Stimulated activated memory B cell treated with anti-CD40 and anti-IgM and Interleukin-4, amounts not matched to agents 10 μg/mL and 1 μg/mL and 100 μg/mL, for 72 hours (primary cell): Measurements from ENCODE around the gene NOXRED1.

Experiments used
- ATAC-seq: fragments of 150-1000 bp; cut with Tn5 transposase; 2 replicates; pipeline ENCODE4 v1.10.0; 2021
- H3K27ac Mint-ChIP-seq: one replicate; pipeline ENCODE4 v1.8.0; 2022; ENCODE audit warnings: mild to moderate bottlenecking, mixed read lengths
- H3K27me3 Mint-ChIP-seq: one replicate; pipeline ENCODE4 v1.8.0; 2022; ENCODE audit warnings: mixed read lengths
- H3K36me3 Mint-ChIP-seq: one replicate; pipeline ENCODE4 v1.8.0; 2022; ENCODE audit warnings: mixed read lengths
- H3K4me1 Mint-ChIP-seq: one replicate; pipeline ENCODE4 v1.8.0; 2022; ENCODE audit warnings: mixed read lengths
- H3K4me3 Mint-ChIP-seq: one replicate; pipeline ENCODE4 v1.8.0; 2022; ENCODE audit warnings: mild to moderate bottlenecking, moderate library complexity, mixed read lengths
- H3K9me3 Mint-ChIP-seq: one replicate; pipeline ENCODE4 v1.8.0; 2022; ENCODE audit warnings: mixed read lengths

The NOXRED1 gene, protein sequence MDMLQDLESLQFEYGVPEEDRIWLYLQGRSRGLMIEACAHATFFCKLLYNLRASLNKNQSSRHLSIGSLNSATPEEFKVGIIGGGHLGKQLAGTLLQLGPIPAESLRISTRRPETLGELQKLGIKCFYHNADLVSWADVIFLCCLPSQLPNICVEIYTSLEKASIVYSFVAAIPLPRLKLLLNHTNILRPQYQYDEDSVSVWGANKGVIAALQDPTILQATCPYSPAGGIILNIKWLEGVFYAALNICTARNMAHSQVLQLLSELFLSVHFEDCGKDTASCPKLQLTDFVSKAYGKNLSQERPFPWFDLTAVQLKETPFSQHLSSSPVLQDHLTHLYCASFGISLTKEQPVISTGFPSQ

DNA sequence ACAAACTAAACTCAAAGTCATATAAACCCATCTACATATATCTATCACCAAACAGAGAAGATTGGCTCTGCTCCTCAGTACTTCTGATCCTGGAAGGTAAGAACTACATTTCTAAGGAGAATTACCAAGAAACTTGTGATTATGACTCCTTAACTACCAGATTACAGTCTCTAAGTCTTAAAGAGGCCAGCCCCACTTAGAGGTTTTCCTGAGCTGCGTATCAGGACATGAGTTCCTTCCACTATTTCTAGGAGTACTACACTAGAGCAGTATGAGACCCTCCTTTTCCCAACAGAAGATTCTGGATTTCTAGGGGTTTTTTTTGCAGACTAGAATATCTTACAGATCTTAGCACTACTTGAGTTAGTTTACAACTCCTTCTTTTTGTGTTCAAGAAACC is at the start of gene NOXRED1:
NOXRED1 (minus strand) TSS at position 101 of the 400 bp plus-strand sequence. CDS start 634 bp downstream, outside the sequence.
- Mint-ChIP-seq H3K36me3 (peaks cover 82% of the 10 kb centered on the region), H3K4me3 (no peak within 1 kb of the TSS), H3K27ac (no peak within 1 kb of the TSS), H3K9me3 (peaks cover 6% of the 10 kb centered on the region), H3K4me1 (no peaks in the 10 kb centered on the region), H3K27me3 (no peaks in the 10 kb centered on the region)
- ATAC-seq, result no peak

DNA sequence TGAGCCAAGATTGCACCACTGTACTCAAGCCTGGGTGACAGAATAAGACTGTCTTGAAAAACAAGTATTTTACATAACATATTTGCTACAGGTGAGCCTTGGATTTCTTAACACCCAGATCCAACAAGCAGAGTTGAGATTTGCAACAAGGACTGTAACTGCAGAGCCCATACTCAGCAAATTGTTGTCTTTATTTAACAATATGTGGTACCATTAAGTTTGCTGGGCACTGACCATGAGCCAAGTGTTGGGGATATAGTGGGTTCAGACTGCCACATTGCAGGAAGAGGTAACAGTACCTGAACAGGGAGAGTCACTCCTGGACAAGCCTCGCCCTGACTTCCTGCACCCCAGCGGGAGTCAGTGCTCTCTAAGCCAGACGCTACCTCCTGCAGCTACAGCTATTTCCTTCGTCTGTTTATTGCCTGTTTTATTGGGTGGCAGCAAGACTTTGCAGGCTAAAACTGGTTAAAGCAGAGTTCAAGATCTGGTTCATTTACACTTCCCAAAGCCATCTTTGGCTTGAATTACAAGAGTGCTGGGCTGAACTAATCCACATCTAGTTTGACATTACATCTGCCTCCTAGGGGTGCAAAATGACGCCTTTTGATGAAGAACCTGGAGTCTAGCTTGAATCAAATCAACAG is 47.0 kb upstream of the NOXRED1 start:
- no peaks in the 10 kb centered on the region for H3K4me1 Mint-ChIP-seq
- ATAC-seq, result no peak
- no peaks in the 10 kb centered on the region for H3K9me3 Mint-ChIP-seq
- no peaks in the 10 kb centered on the region for H3K27me3 Mint-ChIP-seq
- peaks cover 25% of the 10 kb centered on the region for H3K36me3 Mint-ChIP-seq
- no peak overlapping the region for H3K4me3 Mint-ChIP-seq
- no peak overlapping the region for H3K27ac Mint-ChIP-seq

DNA sequence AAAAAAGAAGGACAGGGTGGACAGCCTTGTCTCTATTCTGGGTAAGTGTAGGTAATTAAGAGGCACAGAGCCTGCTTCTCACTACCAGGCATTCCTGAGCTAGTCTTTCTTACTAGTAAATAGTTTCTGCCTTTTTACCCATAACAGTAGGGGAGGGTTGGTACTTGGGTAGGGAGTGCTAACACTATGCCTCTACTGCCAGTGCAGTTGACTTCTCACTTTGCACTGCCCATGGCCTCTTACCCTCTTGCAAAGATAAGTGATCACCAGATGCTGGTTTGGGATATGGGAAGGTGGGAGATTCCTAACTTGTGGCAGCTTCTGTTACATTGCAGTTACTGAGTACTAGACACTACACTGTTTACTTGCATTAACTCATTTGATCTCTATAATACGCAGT is 46.2 kb upstream of the NOXRED1 start:
- Mint-ChIP-seq H3K4me1 (no peaks in the 10 kb centered on the region), H3K9me3 (no peaks in the 10 kb centered on the region), H3K27ac (no peak overlapping the region), H3K4me3 (no peak overlapping the region), H3K36me3 (peaks cover 32% of the 10 kb centered on the region), H3K27me3 (no peaks in the 10 kb centered on the region)
- no peak for ATAC-seq

DNA sequence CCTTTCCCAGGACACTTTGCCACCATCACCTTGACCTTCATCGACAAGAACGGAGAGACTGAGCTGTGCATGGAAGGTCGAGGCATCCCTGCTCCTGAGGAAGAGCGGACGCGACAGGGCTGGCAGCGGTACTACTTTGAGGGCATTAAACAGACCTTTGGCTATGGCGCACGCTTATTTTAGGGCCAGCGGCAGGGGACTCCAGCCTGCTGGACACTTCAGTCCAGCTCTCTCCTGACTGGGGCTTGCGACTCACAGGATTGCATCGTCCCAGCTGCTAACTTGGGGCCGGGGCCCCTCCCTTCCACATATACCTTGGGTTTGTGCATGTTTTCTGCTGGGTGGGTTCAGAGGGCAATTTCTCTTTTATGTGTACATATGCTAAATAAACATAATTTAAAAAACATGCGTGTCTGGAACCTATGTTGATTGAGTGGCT is 45.8 kb upstream of the NOXRED1 start:
- Mint-ChIP-seq H3K9me3 (no peaks in the 10 kb centered on the region), H3K4me1 (no peaks in the 10 kb centered on the region), H3K36me3 (peaks cover 32% of the 10 kb centered on the region), H3K27ac (no peak overlapping the region), H3K4me3 (no peak overlapping the region), H3K27me3 (no peaks in the 10 kb centered on the region)
- ATAC-seq, result no peak

DNA sequence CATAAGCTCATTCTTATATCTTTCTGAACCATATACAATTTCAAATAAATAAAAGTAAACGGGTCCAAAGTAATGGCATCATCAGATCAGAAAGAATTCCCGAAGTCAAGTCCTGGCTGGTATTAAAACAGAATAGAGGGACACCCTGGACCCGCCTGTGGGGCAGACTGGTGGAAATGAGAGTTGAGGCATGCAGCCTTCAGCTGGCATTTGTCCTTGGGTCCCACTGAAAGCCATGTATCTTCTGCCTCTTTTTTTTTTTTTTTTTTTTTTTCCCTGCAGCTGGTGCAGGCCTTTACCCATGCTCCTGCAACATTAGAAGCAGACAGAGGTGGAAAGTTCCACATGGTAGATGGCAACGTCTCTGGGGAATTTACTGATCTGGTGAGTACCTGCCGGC is 44.5 kb upstream of the NOXRED1 start:
- no peak overlapping the region for H3K4me3 Mint-ChIP-seq
- H3K4me1 Mint-ChIP-seq, result no peaks in the 10 kb centered on the region
- peaks cover 35% of the 10 kb centered on the region for H3K36me3 Mint-ChIP-seq
- no peak for ATAC-seq
- no peaks in the 10 kb centered on the region for H3K9me3 Mint-ChIP-seq
- no peaks in the 10 kb centered on the region for H3K27me3 Mint-ChIP-seq
- no peak overlapping the region for H3K27ac Mint-ChIP-seq

DNA sequence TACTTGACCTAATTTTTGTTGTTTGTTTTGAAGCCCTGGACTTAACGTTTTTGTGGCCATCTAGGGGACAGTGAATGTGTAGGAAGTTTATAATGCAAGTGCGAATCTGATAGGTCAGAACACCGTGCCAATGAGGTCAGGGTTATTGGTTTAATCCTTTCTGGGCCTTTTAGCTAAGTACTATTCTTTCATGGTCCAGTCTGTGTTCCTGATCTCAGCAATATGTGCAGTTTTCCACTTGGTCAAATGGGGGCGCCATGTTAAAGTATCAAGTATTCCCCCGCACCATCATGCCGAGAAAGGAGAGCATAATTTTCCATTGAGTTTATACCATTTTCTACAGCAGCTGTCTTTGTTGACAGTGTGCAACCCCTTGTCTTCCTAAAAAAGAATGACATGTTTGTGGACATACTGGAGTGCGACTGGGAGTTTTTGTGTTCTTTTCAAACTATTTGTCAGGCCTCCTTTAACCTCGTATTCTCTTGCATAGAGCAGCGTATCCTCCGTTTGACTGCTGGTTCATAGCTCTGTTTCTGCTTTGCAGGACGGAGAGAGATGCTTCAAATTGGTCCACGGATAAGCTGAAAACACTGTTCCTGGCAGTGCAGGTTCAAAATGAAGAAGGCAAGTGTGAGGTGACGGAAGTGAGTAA is 35.9 kb upstream of the NOXRED1 start:
- H3K36me3 Mint-ChIP-seq, result peaks cover 35% of the 10 kb centered on the region
- peaks cover 32% of the 10 kb centered on the region for H3K4me1 Mint-ChIP-seq
- no peak for ATAC-seq
- no peaks in the 10 kb centered on the region for H3K9me3 Mint-ChIP-seq
- H3K27me3 Mint-ChIP-seq, result no peaks in the 10 kb centered on the region
- H3K4me3 Mint-ChIP-seq, result peak overlapping the region; percentile 100
- peak overlapping the region; percentile 97 for H3K27ac Mint-ChIP-seq

DNA sequence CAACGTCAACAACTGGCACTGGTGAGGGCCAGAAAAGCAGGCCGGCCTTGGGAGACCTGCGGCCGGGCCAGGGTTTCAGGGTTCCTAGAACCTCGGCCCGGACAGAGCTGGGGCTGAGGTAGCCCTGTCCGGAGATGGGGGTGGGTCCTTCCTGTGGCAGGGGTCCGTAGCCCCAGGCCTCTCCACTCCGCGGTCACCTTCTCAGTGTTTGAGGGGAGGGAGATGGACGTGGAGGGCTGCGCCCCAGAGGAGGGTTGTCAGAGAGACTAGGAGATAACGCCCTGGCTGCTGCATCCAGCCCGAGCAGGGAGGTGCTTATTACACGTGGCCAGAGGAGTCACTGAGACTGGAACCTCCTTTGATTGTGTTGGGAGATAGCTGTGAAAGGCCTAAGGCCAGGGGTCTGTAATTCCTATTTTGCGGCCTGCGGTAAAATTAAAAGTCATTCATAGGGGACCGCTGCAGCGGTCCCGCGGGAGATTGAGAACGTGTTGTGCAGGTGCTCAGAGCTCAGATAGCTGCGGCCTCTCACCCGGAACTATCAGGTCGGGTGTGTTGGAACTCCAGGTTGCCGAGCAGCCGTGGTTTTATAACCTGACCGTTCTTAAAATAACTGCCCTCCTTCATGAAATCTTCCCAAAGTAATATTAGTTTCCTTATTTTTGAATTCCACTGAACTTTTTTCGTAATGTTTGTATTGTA is 35.1 kb upstream of the NOXRED1 start:
- H3K36me3 Mint-ChIP-seq, result peaks cover 35% of the 10 kb centered on the region
- no peaks in the 10 kb centered on the region for H3K27me3 Mint-ChIP-seq

DNA sequence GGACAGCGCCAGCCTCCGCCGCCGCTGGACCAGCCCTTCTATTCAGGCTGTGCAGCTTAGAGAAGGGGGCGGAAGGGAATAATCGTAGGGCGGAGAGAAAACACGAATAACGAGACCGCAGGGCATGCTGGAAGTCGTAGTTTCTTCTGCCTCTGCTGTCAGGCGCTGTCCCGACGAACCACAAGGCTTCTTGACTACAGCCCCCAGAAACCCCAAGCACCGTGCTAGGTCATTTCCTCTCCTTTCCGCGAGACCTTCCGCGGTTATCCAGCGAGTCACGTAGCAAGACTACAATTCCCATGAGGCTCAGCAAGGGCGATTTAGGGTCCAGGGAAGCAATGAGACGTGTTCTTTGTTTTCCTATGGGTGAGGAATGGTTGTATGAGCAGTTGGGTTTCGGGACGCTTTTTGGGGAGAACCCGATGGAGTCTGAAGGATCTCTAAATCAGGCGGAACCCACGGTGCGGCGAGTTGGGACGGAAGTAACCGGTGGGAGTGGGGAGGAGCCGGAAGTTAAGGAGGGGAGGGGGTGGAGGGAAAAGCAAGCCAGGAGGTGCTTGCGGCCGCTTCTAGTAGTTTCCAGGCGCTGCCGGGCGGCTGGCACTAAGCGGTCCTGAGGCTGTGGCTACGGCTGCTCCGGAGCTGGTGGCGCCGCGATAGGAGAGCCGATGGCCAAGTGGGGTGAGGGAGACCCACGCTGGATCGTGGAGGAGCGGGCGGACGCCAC is 34.4 kb upstream of the NOXRED1 start, which contains the start of the genes AHSA1 and VIPAS39:
AHSA1 (plus strand) TSS at position 572 of the 727 bp plus-strand sequence; CDS start at position 669, 97 bp downstream.
VIPAS39 (minus strand) TSS at position 80 of the 727 bp plus-strand sequence. CDS start 3,499 bp downstream, outside the sequence.
- no peaks in the 10 kb centered on the region for H3K27me3 Mint-ChIP-seq
- H3K36me3 Mint-ChIP-seq, result peaks cover 37% of the 10 kb centered on the region
- peak; percentile 98 for ATAC-seq
- peak within 1 kb of the TSS; percentile 100 for H3K4me3 Mint-ChIP-seq
- peaks cover 32% of the 10 kb centered on the region for H3K4me1 Mint-ChIP-seq
- H3K9me3 Mint-ChIP-seq, result no peaks in the 10 kb centered on the region
- H3K27ac Mint-ChIP-seq, result peak within 1 kb of the TSS; percentile 97

More for the DNA sequence above, 35.1 kb upstream of the NOXRED1 start:
- Mint-ChIP-seq H3K4me3 (peak overlapping the region; percentile 100), H3K27ac (peak overlapping the region; percentile 97), H3K9me3 (no peaks in the 10 kb centered on the region), H3K4me1 (peaks cover 32% of the 10 kb centered on the region)
- ATAC-seq, result peak; percentile 52

DNA sequence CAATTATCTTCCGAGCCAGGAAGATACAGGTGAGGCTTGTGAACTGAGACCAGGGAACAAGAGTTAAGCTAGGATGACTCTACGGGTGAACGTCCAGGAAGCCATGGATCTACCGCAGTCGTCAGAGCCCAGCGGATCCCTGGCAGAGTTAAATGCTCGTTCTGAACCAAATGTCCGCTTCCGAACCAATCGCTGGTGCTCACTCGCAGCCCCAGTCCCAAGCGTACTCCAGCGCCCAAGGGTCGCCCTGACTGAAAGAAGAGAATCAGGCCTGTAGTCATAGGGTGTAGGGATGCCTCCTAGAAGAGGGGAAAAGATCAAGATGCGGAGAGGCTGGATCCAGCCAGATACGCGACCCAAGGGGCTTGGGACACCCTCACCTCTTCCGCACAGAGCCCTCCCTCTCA is 33.8 kb upstream of the NOXRED1 start:
- Mint-ChIP-seq H3K27ac (peak overlapping the region; percentile 97), H3K36me3 (peaks cover 36% of the 10 kb centered on the region), H3K9me3 (no peaks in the 10 kb centered on the region), H3K27me3 (no peaks in the 10 kb centered on the region), H3K4me3 (peak overlapping the region; percentile 100), H3K4me1 (peaks cover 32% of the 10 kb centered on the region)
- no peak for ATAC-seq

DNA sequence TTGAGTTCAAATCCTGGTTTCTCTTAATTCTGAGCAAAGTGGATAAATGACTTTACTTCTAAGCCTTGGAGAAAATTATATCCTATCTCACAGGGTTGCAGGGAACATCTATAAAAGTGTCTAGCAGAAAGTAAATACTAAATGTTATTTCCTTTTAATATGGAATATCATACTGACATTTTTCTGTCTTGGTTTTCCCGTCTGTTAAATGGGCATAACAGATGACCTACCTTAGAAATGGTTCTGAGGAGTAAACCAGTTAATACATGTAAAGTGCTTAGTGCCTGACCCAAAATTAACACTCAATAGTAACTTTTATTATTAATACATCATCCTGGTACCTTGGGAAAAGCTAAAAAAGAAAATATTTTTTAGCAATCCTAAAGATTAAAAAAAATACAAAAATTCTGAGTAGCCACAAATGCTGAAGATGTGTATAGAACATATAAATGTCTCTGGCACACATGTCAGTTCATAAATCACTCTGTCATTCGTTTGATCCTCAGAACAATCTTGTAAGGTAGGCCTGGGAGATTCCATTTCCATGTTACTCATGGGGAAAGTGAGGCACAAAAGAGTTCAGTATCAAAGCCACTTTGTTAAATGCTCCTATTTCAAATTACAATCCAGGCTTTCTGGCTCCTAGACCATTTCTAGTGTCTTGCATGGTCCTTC is 32.8 kb upstream of the NOXRED1 start:
- H3K36me3 Mint-ChIP-seq, result peaks cover 38% of the 10 kb centered on the region
- H3K4me1 Mint-ChIP-seq, result peaks cover 32% of the 10 kb centered on the region
- H3K27ac Mint-ChIP-seq, result peak overlapping the region; percentile 97
- peak overlapping the region; percentile 100 for H3K4me3 Mint-ChIP-seq
- no peak for ATAC-seq
- H3K9me3 Mint-ChIP-seq, result no peaks in the 10 kb centered on the region
- H3K27me3 Mint-ChIP-seq, result no peaks in the 10 kb centered on the region

DNA sequence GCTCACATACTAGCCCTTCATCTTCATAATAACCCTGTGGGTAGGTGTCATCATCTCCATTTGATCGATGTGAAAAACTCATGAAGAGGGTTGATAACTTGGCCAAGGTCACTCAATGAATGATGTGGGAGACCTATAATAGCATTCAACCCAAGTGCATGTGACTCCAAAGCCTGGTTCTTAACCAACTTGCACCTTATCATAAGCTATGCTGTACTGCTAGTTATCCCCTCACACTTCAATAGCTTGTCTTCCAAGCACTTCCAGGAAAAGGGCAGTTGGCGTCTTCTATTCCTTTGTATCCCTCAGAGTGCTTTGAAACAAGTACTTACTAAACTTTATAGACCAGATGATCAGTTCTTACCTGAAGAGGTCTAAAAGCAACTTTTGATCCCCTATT is 18.9 kb upstream of the NOXRED1 start:
- no peak overlapping the region for H3K27ac Mint-ChIP-seq
- no peaks in the 10 kb centered on the region for H3K27me3 Mint-ChIP-seq
- no peaks in the 10 kb centered on the region for H3K4me1 Mint-ChIP-seq
- peaks cover 49% of the 10 kb centered on the region for H3K36me3 Mint-ChIP-seq
- H3K9me3 Mint-ChIP-seq, result no peaks in the 10 kb centered on the region
- ATAC-seq, result no peak
- no peak overlapping the region for H3K4me3 Mint-ChIP-seq

DNA sequence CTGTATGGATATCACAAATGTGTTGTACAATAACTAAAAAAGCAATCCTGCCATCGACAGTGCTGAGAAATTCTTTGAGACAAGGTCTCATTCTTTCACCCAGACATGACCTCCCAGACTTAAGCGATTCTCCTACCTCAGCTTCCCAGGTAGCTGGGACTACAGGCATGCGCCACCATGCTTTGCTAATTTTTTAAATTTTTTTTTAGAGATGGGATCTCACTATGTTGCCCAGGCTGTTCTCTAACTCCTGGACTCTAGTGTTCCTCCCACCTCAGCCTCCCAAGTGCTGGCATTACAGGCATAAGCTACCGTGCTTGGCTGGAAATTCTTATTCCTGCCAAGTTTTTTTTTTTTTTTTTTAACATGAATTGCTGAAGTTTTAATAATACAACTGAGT is 16.5 kb upstream of the NOXRED1 start:
- H3K4me1 Mint-ChIP-seq, result no peaks in the 10 kb centered on the region
- no peak for ATAC-seq
- H3K36me3 Mint-ChIP-seq, result peaks cover 66% of the 10 kb centered on the region
- H3K27ac Mint-ChIP-seq, result no peak overlapping the region
- H3K4me3 Mint-ChIP-seq, result no peak overlapping the region
- no peaks in the 10 kb centered on the region for H3K27me3 Mint-ChIP-seq
- no peaks in the 10 kb centered on the region for H3K9me3 Mint-ChIP-seq

DNA sequence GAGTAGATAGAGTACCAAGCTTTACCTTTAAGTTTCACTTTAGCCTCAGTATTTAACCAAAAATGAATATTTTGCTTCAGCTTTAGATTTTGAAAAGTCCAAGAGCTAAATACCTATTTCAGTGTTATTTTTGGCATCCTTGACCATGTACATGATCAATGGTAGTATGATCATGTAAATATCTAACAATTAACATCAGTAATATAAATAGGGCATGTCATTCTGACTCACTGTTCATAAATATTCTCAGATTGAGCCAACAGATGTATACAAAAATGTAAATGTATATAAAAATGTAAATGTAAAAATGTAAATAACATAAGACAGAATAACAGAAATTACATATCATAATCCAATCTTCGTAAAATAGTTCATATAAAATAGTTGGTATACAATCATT is 15.3 kb upstream of the NOXRED1 start:
- Mint-ChIP-seq H3K27ac (no peak overlapping the region), H3K27me3 (no peaks in the 10 kb centered on the region), H3K36me3 (peaks cover 71% of the 10 kb centered on the region), H3K4me1 (no peaks in the 10 kb centered on the region), H3K4me3 (no peak overlapping the region), H3K9me3 (no peaks in the 10 kb centered on the region)
- no peak for ATAC-seq

DNA sequence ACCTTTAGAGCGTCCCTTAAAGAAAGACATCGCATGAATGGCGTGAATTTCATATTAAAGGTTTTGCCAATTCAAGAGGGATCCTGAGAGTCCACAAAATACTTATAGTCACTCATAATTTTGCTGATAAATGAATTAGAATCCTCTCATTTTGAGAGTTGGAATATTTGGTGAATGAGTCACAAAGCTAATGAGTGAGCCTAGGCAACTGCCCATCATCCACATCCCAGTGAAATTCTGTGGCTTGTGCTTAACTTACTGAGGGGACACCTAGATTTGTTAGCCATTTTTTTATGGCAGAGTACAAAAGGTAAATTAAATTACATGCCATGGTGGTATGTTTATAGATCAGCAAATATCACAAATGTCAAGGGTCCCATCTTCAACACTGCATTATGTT is 12.7 kb upstream of the NOXRED1 start:
- Mint-ChIP-seq H3K9me3 (no peaks in the 10 kb centered on the region), H3K4me1 (no peaks in the 10 kb centered on the region), H3K27me3 (no peaks in the 10 kb centered on the region), H3K4me3 (no peak overlapping the region), H3K27ac (no peak overlapping the region), H3K36me3 (peaks cover 62% of the 10 kb centered on the region)
- no peak for ATAC-seq
